ENCODE results near the gene AFTPH. TPM values are rescaled to one million over a fixed set of nuclear protein-coding genes. Genes with fewer than 3 reads are reported as not detected.

Gene AFTPH
- polyA plus RNA-seq, 6 donors from 2014 or later, result 48.2 to 77.9 (median 57.2) TPM

DNA sequence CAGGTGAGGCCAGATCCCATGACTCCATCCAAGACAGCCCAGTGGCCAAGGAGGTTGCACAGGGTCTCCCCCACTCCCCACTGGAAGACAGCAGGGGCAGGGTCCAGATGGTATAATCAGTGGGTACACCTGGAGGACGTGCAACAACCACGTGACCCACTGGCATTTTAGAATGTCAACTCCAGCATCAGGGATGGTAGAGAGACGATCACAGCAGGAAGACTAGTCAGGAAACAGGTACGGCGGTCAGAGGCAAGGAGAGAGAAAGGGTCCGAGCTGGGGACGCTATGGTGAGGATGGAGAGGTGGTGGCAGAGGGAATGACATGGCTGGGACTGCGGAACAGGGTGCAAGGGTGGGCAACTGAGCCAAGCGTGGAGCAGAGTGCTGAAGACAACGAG, 106.6 kb downstream of the AFTPH start:
- Mint-ChIP-seq H3K4me3 (no peak overlapping the region), H3K27me3 (no peaks in the 10 kb centered on the region), H3K4me1 (peaks cover 31 to 48% (median 44%) of the 10 kb centered on the region in 3 donors), H3K9me3 (no peaks in the 10 kb centered on the region), H3K27ac (peak overlapping the region in 5 of 6 donors; percentile 83 to 96 (median 88)), H3K36me3 (peaks cover 4 to 22% of the 10 kb centered on the region in 2 donors)
- DNase-seq (no peak), ATAC-seq (ENCODE audit: low read depth in 2 of 2) (no peak)

DNA sequence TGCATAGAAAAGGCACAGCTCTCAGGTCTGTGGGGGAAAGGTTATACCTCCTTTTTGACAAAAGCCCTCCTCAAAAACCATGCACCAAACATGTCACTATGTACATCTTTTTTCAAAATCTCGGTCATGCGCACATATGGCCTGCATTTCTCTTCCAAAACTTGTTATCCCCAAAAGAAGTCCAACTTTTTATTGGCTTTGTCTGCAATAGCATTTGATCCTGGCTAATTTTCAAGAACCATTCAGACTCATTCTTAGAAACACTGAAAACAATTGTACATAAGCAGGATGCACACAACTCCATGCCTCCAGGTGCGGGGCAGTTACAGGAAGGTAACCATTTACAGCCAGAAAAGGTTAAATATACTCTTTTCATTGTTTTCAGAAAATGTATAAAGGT, 107.6 kb downstream of the AFTPH start:
- Mint-ChIP-seq H3K9me3 (no peaks in the 10 kb centered on the region), H3K4me1 (peaks cover 32 to 48% (median 45%) of the 10 kb centered on the region in 3 donors), H3K27me3 (no peaks in the 10 kb centered on the region), H3K27ac (peak overlapping the region in 2 of 6 donors; percentile 39 to 76), H3K36me3 (peaks cover 5 to 22% of the 10 kb centered on the region in 2 donors), H3K4me3 (no peak overlapping the region)
- DNase-seq, result no peak
- no peak for ATAC-seq (ENCODE audit: low read depth in 2 of 2)

DNA sequence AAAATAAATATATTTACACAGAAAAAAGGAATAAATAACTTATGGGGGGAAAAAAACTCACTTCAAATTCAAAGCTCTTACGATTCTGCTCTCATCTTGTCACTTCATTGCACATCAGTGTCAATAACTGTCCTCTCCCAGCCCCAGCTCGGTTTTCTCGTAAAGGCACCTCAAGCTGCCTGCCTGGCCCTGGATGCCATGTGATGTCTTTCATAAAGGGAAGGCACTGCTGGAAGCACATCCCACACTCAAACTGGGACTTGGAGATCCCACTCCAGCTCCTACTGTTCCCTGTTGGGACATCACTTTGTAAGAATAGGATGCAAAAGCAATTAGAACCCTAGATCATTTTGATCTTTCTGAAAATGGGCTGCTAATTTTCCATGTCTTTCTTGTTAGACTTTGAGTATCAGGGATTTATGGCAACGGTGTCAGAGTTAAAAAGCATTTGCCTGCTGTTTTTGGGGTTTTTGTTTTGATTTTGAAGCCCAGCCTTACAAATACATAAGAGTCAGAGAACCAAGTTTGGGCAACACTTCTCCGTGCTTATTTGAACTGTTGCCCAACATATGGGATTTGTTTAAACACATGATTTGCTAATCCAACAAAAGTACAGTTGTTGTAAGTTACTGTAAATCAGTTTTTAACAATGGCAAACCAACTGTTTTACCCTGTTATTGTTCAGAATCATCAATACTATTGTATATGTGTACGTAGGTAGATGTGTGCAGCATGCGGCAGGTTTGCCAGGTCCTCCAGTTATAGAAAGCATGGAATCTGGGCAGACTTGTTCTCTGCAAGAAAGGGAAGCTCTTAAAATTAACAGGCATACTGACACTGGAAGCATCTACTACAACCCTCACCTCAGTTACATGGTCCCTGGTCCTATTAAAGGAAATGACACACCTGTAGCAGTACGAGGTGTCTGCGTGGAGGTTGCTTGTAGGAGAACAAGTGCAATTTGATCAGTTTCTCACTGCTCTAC, 109.0 kb downstream of the AFTPH start:
- DNase-seq (no peak), ATAC-seq (ENCODE audit: low read depth in 2 of 2) (no peak)
- H3K36me3 Mint-ChIP-seq, result peaks cover 5 to 22% of the 10 kb centered on the region in 2 donors
- H3K27ac Mint-ChIP-seq, result peak overlapping the region in 5 of 6 donors; percentile 11 to 88 (median 69)
- H3K27me3 Mint-ChIP-seq, result no peaks in the 10 kb centered on the region
- peaks cover 43 to 61% (median 58%) of the 10 kb centered on the region in 3 donors for H3K4me1 Mint-ChIP-seq
- peak overlapping the region in 1 of 8 donors; percentile 30 for H3K4me3 Mint-ChIP-seq
- H3K9me3 Mint-ChIP-seq, result no peaks in the 10 kb centered on the region

DNA sequence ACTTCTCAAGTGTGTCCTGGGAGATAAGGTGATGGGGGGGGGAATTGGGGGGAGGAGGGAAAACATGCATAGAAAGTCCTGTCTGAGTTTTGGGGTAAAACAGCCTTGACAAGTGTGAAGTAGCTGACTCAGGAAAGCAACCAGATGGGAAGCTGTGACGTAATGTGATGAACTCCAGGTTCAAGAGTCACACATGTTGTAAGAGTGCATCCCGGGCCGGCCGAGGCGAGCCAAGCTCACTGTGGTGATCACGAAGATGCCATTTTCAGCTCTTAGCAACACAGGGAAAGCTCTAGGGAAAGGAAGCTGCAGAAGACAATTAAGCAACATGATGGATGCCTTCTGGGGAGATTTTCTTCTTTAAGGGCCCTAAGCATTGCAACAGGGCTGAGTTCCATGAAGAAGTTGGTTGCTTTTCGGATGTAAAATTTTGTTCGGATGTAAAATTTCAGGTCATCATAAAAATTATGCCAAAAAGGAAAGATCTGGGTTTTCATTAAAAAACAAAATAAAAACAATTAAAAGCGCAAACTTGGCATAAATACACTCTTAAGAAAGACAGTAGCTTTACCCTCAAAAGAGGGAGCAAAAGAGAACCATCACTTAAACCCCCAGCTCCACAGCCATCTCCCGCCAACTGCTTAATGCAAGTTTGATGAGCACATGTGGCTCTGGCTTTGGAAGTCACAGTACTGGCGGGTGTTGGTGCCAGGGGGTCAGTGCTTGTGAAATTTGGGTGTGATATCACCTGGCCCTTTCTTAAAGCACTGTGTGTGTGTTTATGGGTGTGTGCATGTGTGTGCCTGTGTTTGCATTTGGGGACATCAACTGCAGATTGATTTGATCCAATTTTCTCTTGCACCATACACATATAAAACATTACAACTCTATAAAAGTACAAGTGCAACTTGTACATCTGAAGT, 110.5 kb downstream of the AFTPH start:
- no peaks in the 10 kb centered on the region for H3K9me3 Mint-ChIP-seq

DNA sequence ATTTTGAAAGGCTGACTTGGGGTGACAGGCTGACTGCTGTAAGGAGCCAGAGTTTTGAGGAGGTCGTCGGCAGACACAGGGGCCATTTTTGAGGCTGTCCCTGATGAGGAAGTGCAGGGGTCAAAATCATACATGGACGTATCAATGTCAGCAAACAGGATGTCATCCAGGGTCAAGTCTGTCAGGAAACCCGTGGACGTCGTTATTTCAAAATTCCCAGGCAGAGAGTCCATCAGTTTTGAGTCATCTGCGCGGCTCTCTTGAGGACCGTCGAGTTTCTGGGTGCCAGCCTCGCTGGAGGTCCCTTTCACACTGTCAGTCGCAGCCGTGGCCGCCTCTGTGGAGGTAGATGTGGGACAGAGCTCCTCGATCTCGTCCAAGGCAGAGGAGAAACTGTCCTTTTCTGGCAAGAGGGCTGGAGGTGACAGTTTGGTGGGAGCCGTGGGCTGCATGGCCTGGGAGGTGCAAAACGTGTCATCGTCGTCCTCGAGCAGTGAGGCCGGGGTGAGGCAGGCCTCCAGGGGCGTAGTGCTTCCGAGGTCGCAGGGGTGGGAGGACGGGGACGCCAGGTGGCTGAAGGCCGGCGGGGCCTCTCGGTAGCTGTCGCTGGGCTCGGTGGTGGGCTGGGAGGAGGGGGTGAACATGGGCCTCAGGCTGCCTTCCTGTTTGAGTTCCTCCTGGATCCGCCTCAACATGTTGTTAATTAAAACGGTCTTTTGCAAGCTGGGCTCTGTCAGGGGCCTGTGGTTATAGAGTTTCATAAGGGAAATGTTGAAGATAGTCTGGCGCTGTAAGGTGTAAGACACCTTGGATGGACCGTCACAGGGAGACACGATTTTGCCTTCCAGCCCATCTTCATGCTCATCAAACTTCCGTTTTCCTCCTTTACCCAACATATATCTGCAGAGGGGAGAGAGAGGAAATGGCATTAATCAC, 112.1 kb downstream of the AFTPH start:
- no peaks in the 10 kb centered on the region for H3K27me3 Mint-ChIP-seq
- peaks cover 54 to 70% (median 65%) of the 10 kb centered on the region in 3 donors for H3K4me1 Mint-ChIP-seq
- no peaks in the 10 kb centered on the region for H3K9me3 Mint-ChIP-seq
- peak overlapping the region; percentile 61 to 91 (median 86) for H3K4me3 Mint-ChIP-seq
- peak; percentile 59 to 62 for ATAC-seq (ENCODE audit: low read depth in 2 of 2)
- H3K36me3 Mint-ChIP-seq, result peaks cover 5 to 14% of the 10 kb centered on the region in 2 donors
- peak; percentile 65 for DNase-seq
- peak overlapping the region; percentile 96 to 100 (median 99) for H3K27ac Mint-ChIP-seq

More for the DNA sequence above, 110.5 kb downstream of the AFTPH start:
- ATAC-seq (ENCODE audit: low read depth in 2 of 2) (no peak), DNase-seq (no peak)
- Mint-ChIP-seq H3K27me3 (no peaks in the 10 kb centered on the region), H3K4me3 (peak overlapping the region in 3 of 8 donors; percentile 21 to 36 (median 26)), H3K27ac (peak overlapping the region in 3 of 6 donors; percentile 75 to 85 (median 81)), H3K36me3 (peaks cover 5 to 22% of the 10 kb centered on the region in 2 donors), H3K4me1 (peaks cover 49 to 64% (median 61%) of the 10 kb centered on the region in 3 donors)

DNA sequence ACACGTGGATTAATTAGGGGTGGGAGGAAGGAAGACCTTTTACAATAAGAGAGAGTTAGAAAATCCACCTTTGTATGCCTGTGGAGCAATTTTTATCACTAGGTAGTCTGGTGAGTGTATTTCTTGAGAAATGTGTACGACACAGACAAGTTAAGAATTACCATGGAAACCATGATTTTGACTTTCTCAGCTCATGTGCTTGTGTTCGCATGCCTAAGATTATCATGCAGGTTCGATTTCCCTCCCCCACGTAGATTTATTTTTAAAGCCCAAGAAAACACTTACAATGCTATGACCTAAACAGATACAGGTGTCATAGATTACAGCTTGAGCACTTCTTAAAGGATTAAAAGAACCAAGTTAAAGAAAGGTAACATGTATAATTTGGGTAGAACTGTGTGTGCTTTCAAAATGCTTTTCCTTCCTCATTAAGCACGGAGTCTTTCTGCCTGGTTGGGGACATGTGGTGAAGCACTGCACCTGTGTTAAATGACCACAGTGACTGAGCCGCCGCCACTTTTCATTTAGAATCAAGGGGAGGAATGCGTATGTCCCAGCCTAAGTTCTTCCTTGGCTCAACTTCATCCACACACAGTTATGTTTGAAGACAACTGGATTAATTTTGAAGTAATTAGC, 113.0 kb downstream of the AFTPH start:
- Mint-ChIP-seq H3K4me1 (peaks cover 58 to 78% (median 73%) of the 10 kb centered on the region in 3 donors), H3K27me3 (no peaks in the 10 kb centered on the region), H3K4me3 (peak overlapping the region; percentile 61 to 91 (median 86)), H3K36me3 (peaks cover 5 to 14% of the 10 kb centered on the region in 2 donors), H3K9me3 (no peaks in the 10 kb centered on the region), H3K27ac (peak overlapping the region; percentile 96 to 100 (median 99))
- ATAC-seq (ENCODE audit: low read depth in 2 of 2) (peak; percentile 82), DNase-seq (peak; percentile 79)

DNA sequence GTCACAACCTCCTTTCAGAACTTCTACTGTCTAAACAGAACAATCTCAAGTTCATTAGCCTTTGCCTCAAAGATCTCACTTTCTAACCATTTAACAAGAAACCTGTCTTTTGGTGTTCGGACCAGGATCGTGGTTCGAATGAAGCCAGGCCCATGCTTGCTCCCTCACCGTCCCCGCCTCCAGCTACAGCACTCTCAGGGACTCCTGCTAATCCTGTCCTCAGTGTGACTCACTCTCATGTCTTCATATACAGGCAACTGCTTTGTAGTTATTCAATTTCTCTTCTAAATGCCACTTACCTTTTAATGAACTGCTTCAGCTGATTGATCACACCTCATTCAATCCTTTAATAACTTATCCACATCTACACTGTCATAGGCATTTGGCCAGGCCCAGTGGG, 113.8 kb downstream of the AFTPH start:
- H3K4me1 Mint-ChIP-seq, result peaks cover 63 to 86% (median 77%) of the 10 kb centered on the region in 3 donors
- H3K27ac Mint-ChIP-seq, result peak overlapping the region; percentile 96 to 100 (median 99)
- no peak for DNase-seq
- H3K9me3 Mint-ChIP-seq, result no peaks in the 10 kb centered on the region
- H3K36me3 Mint-ChIP-seq, result peaks cover 5 to 10% of the 10 kb centered on the region in 2 donors
- no peak for ATAC-seq (ENCODE audit: low read depth in 2 of 2)
- H3K4me3 Mint-ChIP-seq, result peak overlapping the region in 7 of 8 donors; percentile 29 to 90 (median 81)
- no peaks in the 10 kb centered on the region for H3K27me3 Mint-ChIP-seq

DNA sequence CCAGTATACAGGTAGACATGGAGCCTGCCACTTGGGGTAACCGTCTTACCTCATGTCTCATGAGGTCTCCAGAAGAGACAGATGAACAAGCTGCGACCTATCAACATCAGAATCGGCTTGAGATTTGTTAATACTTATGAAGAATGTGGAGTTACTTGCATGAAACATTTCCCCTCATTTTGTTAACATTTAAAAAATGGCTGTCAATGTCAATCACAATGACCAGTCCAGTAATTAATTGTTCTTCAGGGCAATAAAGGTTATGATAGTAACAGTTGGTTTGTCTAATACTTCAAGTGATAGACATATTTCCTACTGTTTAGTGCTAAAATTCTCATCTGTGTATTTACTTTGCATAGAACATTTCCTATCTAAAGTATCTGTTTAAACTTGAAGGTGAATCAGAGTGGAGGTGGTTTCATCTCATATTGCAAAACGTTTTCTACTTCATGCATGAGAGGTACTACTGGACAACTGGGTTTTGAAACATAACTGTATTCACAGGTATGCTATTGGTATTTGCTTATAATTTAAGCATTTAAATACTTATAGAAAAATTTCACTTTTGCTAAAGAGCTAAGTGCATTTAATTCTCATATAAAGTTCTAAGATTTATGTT, 114.5 kb downstream of the AFTPH start:
- H3K4me1 Mint-ChIP-seq, result peaks cover 66 to 92% (median 79%) of the 10 kb centered on the region in 3 donors

DNA sequence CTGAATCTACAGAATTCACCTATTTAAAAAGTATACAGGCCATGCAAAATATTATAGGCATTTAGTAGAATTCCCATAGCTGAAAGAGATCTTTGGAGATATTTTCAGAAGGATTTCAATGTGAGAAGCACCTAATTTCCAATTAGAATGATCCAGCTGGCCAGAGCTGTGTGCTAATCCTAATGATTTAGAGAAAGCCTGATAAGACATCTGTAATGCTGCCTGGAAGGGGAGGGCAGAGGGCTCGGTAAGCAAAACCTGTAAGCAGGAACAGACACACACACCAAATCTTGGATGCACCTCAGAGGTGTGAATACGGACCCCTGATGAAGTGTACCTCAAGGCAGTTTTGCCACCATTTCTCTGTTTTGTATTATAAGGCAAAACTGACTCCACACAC, 115.6 kb downstream of the AFTPH start:
- H3K4me3 Mint-ChIP-seq, result no peak overlapping the region
- no peaks in the 10 kb centered on the region for H3K27me3 Mint-ChIP-seq
- ATAC-seq (ENCODE audit: low read depth in 2 of 2) (no peak), DNase-seq (no peak)
- peak overlapping the region; percentile 6 to 96 (median 72) for H3K27ac Mint-ChIP-seq
- H3K4me1 Mint-ChIP-seq, result peaks cover 73 to 96% (median 87%) of the 10 kb centered on the region in 3 donors
- H3K36me3 Mint-ChIP-seq, result peaks cover 0 to 5% of the 10 kb centered on the region in 2 donors
- H3K9me3 Mint-ChIP-seq, result no peaks in the 10 kb centered on the region

More for the DNA sequence above, 114.5 kb downstream of the AFTPH start:
- ATAC-seq (ENCODE audit: low read depth in 2 of 2), result no peak
- H3K27me3 Mint-ChIP-seq, result no peaks in the 10 kb centered on the region
- H3K27ac Mint-ChIP-seq, result peak overlapping the region; percentile 96 to 100 (median 99)
- H3K36me3 Mint-ChIP-seq, result peaks cover 4 to 5% of the 10 kb centered on the region in 2 donors
- no peak for DNase-seq
- no peaks in the 10 kb centered on the region for H3K9me3 Mint-ChIP-seq
- peak overlapping the region in 6 of 8 donors; percentile 39 to 90 (median 78) for H3K4me3 Mint-ChIP-seq

DNA sequence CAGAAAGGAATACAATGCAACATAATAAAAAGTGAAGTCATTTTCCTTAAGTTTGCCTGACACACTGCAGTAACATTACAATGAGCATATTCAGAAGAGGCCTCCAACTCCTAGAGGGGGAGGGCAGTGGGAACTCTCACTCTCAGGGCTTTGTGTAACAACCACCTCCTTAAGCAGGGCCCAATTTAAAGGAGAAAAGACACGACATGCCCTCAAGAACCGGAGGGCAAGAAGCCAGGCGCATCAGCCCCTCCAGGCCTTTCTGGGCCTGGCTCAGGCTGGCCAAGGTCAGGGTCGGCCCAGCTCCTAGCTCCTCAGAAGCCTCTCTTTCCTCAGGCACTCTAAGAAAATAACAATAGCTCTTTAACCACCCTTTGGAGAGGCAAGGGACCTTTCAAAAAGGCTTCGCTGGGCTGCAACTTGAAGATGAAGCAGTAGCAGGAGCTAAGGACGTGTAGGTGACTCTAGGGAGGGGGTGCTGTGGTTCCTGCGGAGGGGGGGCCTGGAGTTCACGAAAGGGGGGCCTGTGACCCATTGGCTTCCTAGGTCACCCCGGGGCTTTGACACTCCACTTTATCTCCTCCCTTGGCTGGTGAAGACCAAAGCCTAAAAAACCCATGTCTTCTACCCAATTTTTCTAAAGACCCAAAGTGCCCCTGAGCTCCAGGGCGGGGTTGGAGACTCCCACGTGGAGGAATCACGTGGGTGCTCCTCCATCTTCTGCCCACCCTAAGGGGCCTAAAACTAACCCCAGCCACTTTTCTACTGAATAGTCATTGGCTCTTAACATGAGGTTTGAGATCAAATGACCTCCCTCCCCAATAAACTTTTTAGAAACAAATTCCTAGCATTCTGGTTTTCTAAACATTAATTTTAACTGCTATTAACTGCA, 116.3 kb downstream of the AFTPH start:
- peak overlapping the region; percentile 51 to 96 (median 74) for H3K27ac Mint-ChIP-seq
- H3K36me3 Mint-ChIP-seq, result peaks cover 0 to 5% of the 10 kb centered on the region in 2 donors
- peaks cover 77 to 97% (median 94%) of the 10 kb centered on the region in 3 donors for H3K4me1 Mint-ChIP-seq
- no peaks in the 10 kb centered on the region for H3K9me3 Mint-ChIP-seq
- ATAC-seq (ENCODE audit: low read depth in 2 of 2) (no peak), DNase-seq (no peak)
- peak overlapping the region in 1 of 8 donors; percentile 44 for H3K4me3 Mint-ChIP-seq
- H3K27me3 Mint-ChIP-seq, result no peaks in the 10 kb centered on the region
